Measurements from ENCODE around the gene SHC3.

The SHC3 gene

GRCh38 chr9:89059925-89060506 lies 118.6 kb downstream of the SHC3 start:
- in situ Hi-C loops (cut with MboI; ENCODE audit: low sequenced_read_pairs) = no loop called here

GRCh38 chr9:89058906-89059305 lies 119.7 kb downstream of the SHC3 start:
- in situ Hi-C loops (cut with MboI; ENCODE audit: low sequenced_read_pairs) = no loop called here

GRCh38 chr9:89054865-89055495 lies 123.6 kb downstream of the SHC3 start:
- in situ Hi-C loops (cut with MboI; ENCODE audit: low sequenced_read_pairs) = no loop called here

- in situ Hi-C loops (cut with MboI; ENCODE audit: low sequenced_read_pairs) = no loop called here
Observed at GRCh38 chr9:89053301-89053700, 125.3 kb downstream of the SHC3 start.

GRCh38 chr9:89052470-89053097 lies 126.0 kb downstream of the SHC3 start:
- in situ Hi-C loops (cut with MboI; ENCODE audit: low sequenced_read_pairs) = no loop called here

- in situ Hi-C loops (cut with MboI; ENCODE audit: low sequenced_read_pairs) = no loop called here
Observed at GRCh38 chr9:89051421-89052025, 127.1 kb downstream of the SHC3 start.

GRCh38 chr9:89049646-89050045 lies 129.0 kb downstream of the SHC3 start:
- in situ Hi-C loops (cut with MboI; ENCODE audit: low sequenced_read_pairs) = no loop called here

GRCh38 chr9:89048616-89049015 lies 130.0 kb downstream of the SHC3 start:
- in situ Hi-C loops (cut with MboI; ENCODE audit: low sequenced_read_pairs) = no loop called here

GRCh38 chr9:89047667-89048066 lies 131.0 kb downstream of the SHC3 start:
- in situ Hi-C loops (cut with MboI; ENCODE audit: low sequenced_read_pairs) = no loop called here

- in situ Hi-C loops (cut with MboI; ENCODE audit: low sequenced_read_pairs) = no loop called here
Observed at GRCh38 chr9:89046832-89047231, 131.8 kb downstream of the SHC3 start.

GRCh38 chr9:89044881-89045280 lies 133.7 kb downstream of the SHC3 start:
- in situ Hi-C loops (cut with MboI; ENCODE audit: low sequenced_read_pairs) = no loop called here

- in situ Hi-C loops (cut with MboI; ENCODE audit: low sequenced_read_pairs) = no loop called here
Observed at GRCh38 chr9:89044104-89044503, 134.5 kb downstream of the SHC3 start.

GRCh38 chr9:89042984-89043383 lies 135.6 kb downstream of the SHC3 start:
- in situ Hi-C loops (cut with MboI; ENCODE audit: low sequenced_read_pairs) = no loop called here

GRCh38 chr9:89039664-89040063 lies 139.0 kb downstream of the SHC3 start:
- in situ Hi-C loops (cut with MboI; ENCODE audit: low sequenced_read_pairs) = no loop called here

- in situ Hi-C loops (cut with MboI; ENCODE audit: low sequenced_read_pairs) = no loop called here
Observed at GRCh38 chr9:89039104-89039465, 139.5 kb downstream of the SHC3 start.

- in situ Hi-C loops (cut with MboI; ENCODE audit: low sequenced_read_pairs) = no loop called here
Observed at GRCh38 chr9:89038382-89039103, 140.1 kb downstream of the SHC3 start.

- in situ Hi-C loops (cut with MboI; ENCODE audit: low sequenced_read_pairs) = no loop called here
Observed at GRCh38 chr9:89037891-89038290, 140.7 kb downstream of the SHC3 start.

GRCh38 chr9:89037346-89037745 lies 141.3 kb downstream of the SHC3 start:
- in situ Hi-C loops (cut with MboI; ENCODE audit: low sequenced_read_pairs) = no loop called here

GRCh38 chr9:89036891-89037290 lies 141.7 kb downstream of the SHC3 start:
- in situ Hi-C loops (cut with MboI; ENCODE audit: low sequenced_read_pairs) = no loop called here

GRCh38 chr9:89036383-89036782 lies 142.2 kb downstream of the SHC3 start:
- in situ Hi-C loops (cut with MboI; ENCODE audit: low sequenced_read_pairs) = no loop called here

- in situ Hi-C loops (cut with MboI; ENCODE audit: low sequenced_read_pairs) = no loop called here
Observed at GRCh38 chr9:89032661-89033060, 146.0 kb downstream of the SHC3 start.

GRCh38 chr9:89032173-89032572 lies 146.4 kb downstream of the SHC3 start:
- in situ Hi-C loops (cut with MboI; ENCODE audit: low sequenced_read_pairs) = no loop called here
